Heart left ventricle (tissue), 13 donors: ENCODE measurements around the gene TMEM202.

ENCODE experiments used
- CTCF ChIP-seq, 12 donors: fragments of 200-600 bp; sonication (generic) in 4 of 12; IDR thresholded peaks; one replicate each; pipeline versions ENCODE4 v1.5.0 to v1.8.0; 2018 to 2022; ENCODE audit warnings: antibody characterized with exemption in 12 of 12, mild to moderate bottlenecking in 5 of 12
- POLR2A ChIP-seq, 2 donors: fragments of 450-650 bp; IDR thresholded peaks; one replicate each; pipeline ENCODE4 v1.6.1; 2017; ENCODE audit warnings: antibody characterized with exemption in 2 of 2, mild to moderate bottlenecking in 2 of 2, moderate library complexity in 2 of 2
- donor health status: ischemic (EF 13 %, LVEDD 7.1; RV severe dilation, severe dysfunction).
- donor health status: DM: no; HTN: yes; CAD: no.
- donor health status: DM: no; HTN: no; CAD: no.
- donor health status: ischemic (EF 25% LVEDD 6.9; RV normal size, moderate dysfunction).
- donor health status: ischemic (EF 25% LVEDD 5.7; RV mildly dilated, moderate dysfunction).
- donor health status: ischemic (EF 35%, LVEDD 5.7; RV mildly dilated, moderate dysfunction).
- donor health status: nonischemic (EF 11% LVEDD 7.7; RV severe dilation, severe dysfunction).
- donor health status: DM: yes; HTN: yes; CAD: no.
- donor health status: PGD.
- donor health status: ischemic (EF 29% LVEDD 5.4; RV normal size, mild dysfunction).
- donor health status: nonischemic (EF 23%, LVEDD 6.1; RV moderate dilation, normal function).

GRCh38 chr15:72369964-72370363, 28.1 kb upstream of the TMEM202 start:
- TF ChIP-seq POLR2A (IDR thresholded peaks at IDR 0.05) = no peak
- TF ChIP-seq CTCF (IDR thresholded peaks at IDR 0.05) = no peak
